ENCODE measurements around the gene CEP112.

DNA sequence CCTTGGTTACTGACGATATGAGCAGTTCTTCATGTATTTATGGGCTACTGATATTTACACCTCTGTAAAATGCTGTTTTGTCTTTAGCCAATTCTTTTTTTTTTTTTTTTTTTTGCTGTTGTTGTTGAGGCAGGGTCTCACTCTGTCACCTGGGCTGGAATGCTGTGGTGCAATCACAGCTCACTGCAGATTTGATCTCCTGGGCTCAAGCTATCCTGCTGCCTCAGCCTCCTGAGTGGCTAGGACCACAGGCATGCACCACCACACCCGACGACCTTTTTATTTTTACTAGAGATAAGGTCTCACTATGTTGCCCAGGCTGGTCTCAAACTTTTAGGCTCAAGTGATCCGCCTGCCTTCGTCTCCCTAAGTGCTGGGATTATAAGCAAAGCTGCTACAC is 405.5 kb downstream of the CEP112 start:
- no peak for TF ChIP-seq POLR2A (IDR thresholded peaks at IDR 0.05; ENCODE audit: low read depth, low read length)
- TF ChIP-seq, protein P1, sequence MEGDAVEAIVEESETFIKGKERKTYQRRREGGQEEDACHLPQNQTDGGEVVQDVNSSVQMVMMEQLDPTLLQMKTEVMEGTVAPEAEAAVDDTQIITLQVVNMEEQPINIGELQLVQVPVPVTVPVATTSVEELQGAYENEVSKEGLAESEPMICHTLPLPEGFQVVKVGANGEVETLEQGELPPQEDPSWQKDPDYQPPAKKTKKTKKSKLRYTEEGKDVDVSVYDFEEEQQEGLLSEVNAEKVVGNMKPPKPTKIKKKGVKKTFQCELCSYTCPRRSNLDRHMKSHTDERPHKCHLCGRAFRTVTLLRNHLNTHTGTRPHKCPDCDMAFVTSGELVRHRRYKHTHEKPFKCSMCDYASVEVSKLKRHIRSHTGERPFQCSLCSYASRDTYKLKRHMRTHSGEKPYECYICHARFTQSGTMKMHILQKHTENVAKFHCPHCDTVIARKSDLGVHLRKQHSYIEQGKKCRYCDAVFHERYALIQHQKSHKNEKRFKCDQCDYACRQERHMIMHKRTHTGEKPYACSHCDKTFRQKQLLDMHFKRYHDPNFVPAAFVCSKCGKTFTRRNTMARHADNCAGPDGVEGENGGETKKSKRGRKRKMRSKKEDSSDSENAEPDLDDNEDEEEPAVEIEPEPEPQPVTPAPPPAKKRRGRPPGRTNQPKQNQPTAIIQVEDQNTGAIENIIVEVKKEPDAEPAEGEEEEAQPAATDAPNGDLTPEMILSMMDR (IDR thresholded peaks at IDR 0.05; ENCODE audit: extremely low read depth in 1 of 2, insufficient read depth in 1 of 2, low read depth in 1 of 2, low read length in 2 of 2) = no peak
- TF ChIP-seq EZH2 (IDR thresholded peaks at IDR 0.05; ENCODE audit: borderline replicate concordance, low read depth, low read length, severe bottlenecking) = no peak
- TF ChIP-seq, protein P2, sequence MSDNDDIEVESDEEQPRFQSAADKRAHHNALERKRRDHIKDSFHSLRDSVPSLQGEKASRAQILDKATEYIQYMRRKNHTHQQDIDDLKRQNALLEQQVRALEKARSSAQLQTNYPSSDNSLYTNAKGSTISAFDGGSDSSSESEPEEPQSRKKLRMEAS (IDR thresholded peaks at IDR 0.05; ENCODE audit: insufficient read depth, insufficient read length) = no peak
- no peak for TF ChIP-seq POLR2AphosphoS5 (IDR thresholded peaks at IDR 0.05; ENCODE audit: insufficient read depth, low read depth, low read length)

Data from endothelial cell of umbilical vein (primary cell).